IMR-90 (cell line): ENCODE results near the gene CARD16. TPM values are rescaled to one million over a fixed set of nuclear protein-coding genes. Genes with fewer than 3 reads are reported as not detected.

ENCODE experiments used
- ATAC-seq: fragments of 200-7000 bp; cut with Tn5 transposase; 2 replicates; pipeline ENCODE4 v1.9.1; 2020; ENCODE audit warnings: low read depth, mild to moderate bottlenecking, moderate library complexity
- BruUV-seq: library from RNA; stranded (reverse); fragments of 400-500 nt; replicated peaks from 2 replicates; lab custom pipeline; 2021; lab: Mats Ljungman, UMichigan
- CTCF ChIA-PET: fragments of 300-600 bp; formaldehyde crosslinking; extraction: SDS; loops from one replicate; lab custom pipeline; 2021; ENCODE audit warnings: antibody characterized with exemption; lab: Yijun Ruan, JAX
- POLR2A ChIA-PET: fragments of 300-600 bp; sonication (Branson Sonifier 250); formaldehyde crosslinking; loops from one replicate; lab custom pipeline; 2022; ENCODE audit warnings: antibody characterized with exemption; ENCODE audit not compliant: unreplicated experiment; lab: Charles Lee
- DNase-seq: peaks from one replicate; pipeline ENCODE4 v3.0.0; 2013
- H2AFZ ChIP-seq: replicated peaks from 2 replicates; pipeline ENCODE3; 2013; ENCODE audit warnings: low read length, mild to moderate bottlenecking; ENCODE audit not compliant: poor library complexity
- H2AK5ac ChIP-seq: 2 replicates; pipeline ENCODE4 v1.6.1; 2013; ENCODE audit warnings: low read depth, low read length, inconsistent platforms
- H2AK9ac ChIP-seq: replicated peaks from 2 replicates; pipeline ENCODE3; 2013; ENCODE audit warnings: mild to moderate bottlenecking, low read depth, low read length, moderate library complexity; ENCODE audit not compliant: poor library complexity
- H2BK120ac ChIP-seq: 2 replicates; pipeline ENCODE4 v1.6.1; 2013; ENCODE audit warnings: low read depth, low read length, inconsistent platforms
- H2BK15ac ChIP-seq: 3 replicates; pipeline ENCODE4 v1.6.1; 2013; ENCODE audit warnings: low read depth, low read length, inconsistent platforms
- H2BK20ac ChIP-seq: 2 replicates; pipeline ENCODE4 v1.6.1; 2013; ENCODE audit warnings: low read depth, mild to moderate bottlenecking, inconsistent platforms, low read length, moderate library complexity
- H2BK5ac ChIP-seq: 2 replicates; pipeline ENCODE4 v1.6.1; 2013; ENCODE audit warnings: mild to moderate bottlenecking, low read depth, low read length, inconsistent platforms; ENCODE audit not compliant: poor library complexity, severe bottlenecking
- H3K14ac ChIP-seq: replicated peaks from 2 replicates; pipeline ENCODE4 v1.6.1; 2013; ENCODE audit warnings: low read depth, low read length, inconsistent platforms
- H3K18ac ChIP-seq: 2 replicates; pipeline ENCODE4 v1.6.1; 2013; ENCODE audit warnings: low read depth, low read length, control low read depth
- H3K23ac ChIP-seq: 2 replicates; pipeline ENCODE4 v1.6.1; 2013; ENCODE audit warnings: low read depth, low read length, inconsistent platforms
- H3K27ac ChIP-seq: 2 replicates; pipeline ENCODE4 v1.5.1; 2013; ENCODE audit warnings: mild to moderate bottlenecking, control low read depth, low read length; ENCODE audit not compliant: insufficient read depth
- H3K27me3 ChIP-seq: 2 replicates; pipeline ENCODE4 v1.6.1; 2013; ENCODE audit warnings: low read length; ENCODE audit not compliant: control insufficient read depth, insufficient read depth
- H3K36me3 ChIP-seq: 2 replicates; pipeline ENCODE4 v1.6.1; 2013; ENCODE audit warnings: low read length, mixed read lengths; ENCODE audit not compliant: control insufficient read depth, insufficient read depth
- H3K4ac ChIP-seq: 2 replicates; pipeline ENCODE4 v1.6.1; 2013; ENCODE audit warnings: low read depth, low read length, inconsistent platforms
- H3K4me1 ChIP-seq: 2 replicates; pipeline ENCODE4 v1.6.1; 2013; ENCODE audit warnings: low read length, mixed read lengths; ENCODE audit not compliant: control insufficient read depth, insufficient read depth
- H3K4me2 ChIP-seq: 2 replicates; pipeline ENCODE4 v1.6.1; 2013; ENCODE audit warnings: low read depth, mild to moderate bottlenecking, control low read depth, low read length, moderate library complexity
- H3K4me3 ChIP-seq: 2 replicates; pipeline ENCODE4 v1.5.1; 2013; ENCODE audit warnings: low read depth, mild to moderate bottlenecking, control low read depth, low read length, moderate library complexity; ENCODE audit not compliant: insufficient read depth
- H3K56ac ChIP-seq: 2 replicates; pipeline ENCODE4 v1.6.1; 2013; ENCODE audit warnings: low read length, inconsistent platforms; ENCODE audit not compliant: insufficient read depth; ENCODE audit errors: extremely low read depth
- H3K79me1 ChIP-seq, 2 experiments: 2 replicates each; pipeline ENCODE4 v1.6.1; 2013; ENCODE audit warnings: low read length in 2 of 2, inconsistent platforms in 1 of 2, low read depth in 1 of 2
- H3K9ac ChIP-seq: 2 replicates; pipeline ENCODE4 v1.6.1; 2013; ENCODE audit warnings: low read depth, low read length, control low read depth
- H3K9me1 ChIP-seq: 2 replicates; pipeline ENCODE4 v1.6.1; 2013; ENCODE audit warnings: low read length, inconsistent platforms; ENCODE audit not compliant: insufficient read depth
- H3K9me3 ChIP-seq: 2 replicates; pipeline ENCODE4 v1.6.1; 2013; ENCODE audit warnings: low read length; ENCODE audit not compliant: control insufficient read depth, insufficient read depth
- H4K20me1 ChIP-seq: 2 replicates; pipeline ENCODE4 v1.6.1; 2013; ENCODE audit warnings: low read length, inconsistent platforms; ENCODE audit not compliant: insufficient read depth
- H4K5ac ChIP-seq: 2 replicates; pipeline ENCODE4 v1.6.1; 2013; ENCODE audit warnings: mild to moderate bottlenecking, low read depth, low read length, control low read depth
- H4K8ac ChIP-seq, 2 experiments: 2 replicates each; pipeline ENCODE4 v1.6.1; 2013; ENCODE audit warnings: low read depth in 2 of 2, low read length in 2 of 2, control low read depth in 1 of 2, inconsistent platforms in 1 of 2
- H4K91ac ChIP-seq: 2 replicates; pipeline ENCODE4 v1.6.1; 2013; ENCODE audit warnings: low read depth, low read length, inconsistent platforms; ENCODE audit not compliant: insufficient read depth
- BHLHE40 ChIP-seq: fragments of 150-350 bp; IDR thresholded peaks from 2 replicates; pipeline ENCODE4 v1.6.1; 2016; ENCODE audit warnings: mild to moderate bottlenecking, low read depth, low read length
- CEBPB ChIP-seq: IDR thresholded peaks from 2 replicates; pipeline ENCODE4 v1.6.1; 2012; ENCODE audit warnings: low read depth, low read length, improper control_type of control experiment
- CHD1 ChIP-seq: IDR thresholded peaks from 2 replicates; pipeline ENCODE4 v1.6.1; 2012; ENCODE audit warnings: low read depth, low read length, improper control_type of control experiment
- FOS ChIP-seq: fragments of 150-350 bp; IDR thresholded peaks from 2 replicates; pipeline ENCODE4 v1.6.1; 2016; ENCODE audit warnings: low read depth, low read length
- MAFK ChIP-seq: IDR thresholded peaks from 2 replicates; pipeline ENCODE4 v1.6.1; 2012; ENCODE audit warnings: low read depth, low read length, improper control_type of control experiment
- MAZ ChIP-seq: IDR thresholded peaks from 2 replicates; pipeline ENCODE4 v1.6.1; 2012; ENCODE audit warnings: low read depth, mild to moderate bottlenecking, low read length, improper control_type of control experiment, moderate library complexity, borderline replicate concordance
- MXI1 ChIP-seq: IDR thresholded peaks from 2 replicates; pipeline ENCODE4 v1.6.1; 2012; ENCODE audit warnings: low read depth, mild to moderate bottlenecking, low read length, moderate library complexity, borderline replicate concordance
- NFE2L2 ChIP-seq: fragments of 150-350 bp; IDR thresholded peaks from 2 replicates; pipeline ENCODE4 v1.6.1; 2016; ENCODE audit warnings: low read depth, mild to moderate bottlenecking, low read length
- POLR2A ChIP-seq: IDR thresholded peaks from 2 replicates; pipeline ENCODE4 v1.6.1; 2012; ENCODE audit warnings: mild to moderate bottlenecking, low read depth, low read length
- RAD21 ChIP-seq: IDR thresholded peaks from 2 replicates; pipeline ENCODE4 v1.6.1; 2012; ENCODE audit warnings: low read length, improper control_type of control experiment
- RCOR1 ChIP-seq: IDR thresholded peaks from 2 replicates; pipeline ENCODE4 v1.6.1; 2012; ENCODE audit warnings: mild to moderate bottlenecking, low read length, improper control_type of control experiment; ENCODE audit not compliant: insufficient replicate concordance
- RFX5 ChIP-seq: IDR thresholded peaks from 2 replicates; pipeline ENCODE4 v1.8.0; 2012; ENCODE audit warnings: low read depth, mild to moderate bottlenecking, low read length, moderate library complexity
- SMC3 ChIP-seq: fragments of 150-350 bp; IDR thresholded peaks from 2 replicates; pipeline ENCODE4 v1.6.1; 2016; ENCODE audit warnings: low read depth, mild to moderate bottlenecking, antibody characterized with exemption, low read length, moderate library complexity
- WGBS, 2 experiments: methylation state at CpG; one replicate each; pipeline versions ENCODE4 v1.1.5 to v1.1.7; 2013; ENCODE audit warnings: missing lambda C conversion rate in 2 of 2; ENCODE audit not compliant: insufficient read length in 1 of 2; ENCODE audit errors: extremely low coverage in 2 of 2; 5-methylcytosine and 5-hydroxymethylcytosine counted together
- dilution Hi-C: fragments of 300-500 bp; cut with HindIII; formaldehyde crosslinking; loops from one replicate; pipeline ENCODE4 v1.14.3; 2018; ENCODE audit warnings: low sequenced_read_pairs; ENCODE audit not compliant: unreplicated experiment
- in situ Hi-C: fragments of 300-500 bp; cut with MboI; formaldehyde crosslinking; loops from 3 replicates; pipeline ENCODE4 v1.14.3; 2019; ENCODE audit warnings: low sequenced_read_pairs, inconsistent platforms, mixed read lengths
- intact Hi-C: fragments of 100-400 bp; cut with micrococcal nuclease; formaldehyde crosslinking; loops from 2 replicates; pipeline ENCODE4 v1.10.0; 2022
- polyA plus RNA-seq, 3 experiments: library from polyadenylated mRNA; depleted of rRNA; stranded (reverse); fragments of >200 nt; gene quantifications; 2 replicates each; pipeline ENCODE4 v1.2.3, GENCODE V29; 2012; ENCODE audit warnings: low replicate concordance in 1 of 3
- total RNA-seq: library from RNA; depleted of rRNA; stranded (reverse); fragments of >200 nt; gene quantifications from 2 replicates; pipeline ENCODE4 v1.2.3, GENCODE V29; 2012
- TF ChIP-seq, protein P1 (sequence below): fragments of 150-350 bp; IDR thresholded peaks from 2 replicates; pipeline ENCODE4 v1.6.1; 2016; ENCODE audit warnings: low read depth, mild to moderate bottlenecking, low read length, moderate library complexity, borderline replicate concordance
- TF ChIP-seq, protein P2 (sequence below): fragments of 150-350 bp; IDR thresholded peaks from 2 replicates; pipeline ENCODE4 v1.6.1; 2017; ENCODE audit warnings: mild to moderate bottlenecking, antibody characterized with exemption, low read length, low read depth
- TF ChIP-seq, protein P3 (sequence below): conservative IDR thresholded peaks from 2 replicates; pipeline ENCODE4 v1.5.1; 2012; ENCODE audit warnings: mild to moderate bottlenecking, low read depth, low read length, improper control_type of control experiment

Gene CARD16
- total and polyA plus RNA-seq, 2 of the 4 experiments (the other 2 are of a cell fraction) = 7.9 to 29.2 TPM

DNA sequence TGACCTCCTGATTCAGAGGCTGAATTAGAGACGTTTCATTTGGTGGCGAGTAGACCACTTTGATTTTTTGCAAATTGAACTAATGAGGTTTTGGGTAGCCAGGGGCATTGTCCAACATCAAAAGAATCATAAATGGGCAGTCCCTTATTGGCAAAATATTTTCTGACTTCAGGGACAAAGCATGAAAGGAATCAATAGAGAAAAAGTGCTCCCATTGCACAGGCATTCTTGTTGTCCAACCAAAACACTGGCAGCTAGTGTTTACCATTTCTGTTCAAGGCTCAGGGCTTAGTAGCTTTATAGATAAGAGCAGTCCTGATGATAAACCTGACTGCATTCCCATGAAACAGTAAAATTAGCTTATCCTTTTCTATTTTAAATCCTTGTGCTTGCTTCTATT lies 6.4 kb upstream of the CARD16 start:
- no peaks in the 10 kb centered on the region for H3K36me3 ChIP-seq
- H2BK5ac ChIP-seq = no peak overlapping the region
- no peak overlapping the region for H3K4me2 ChIP-seq
- in situ Hi-C loops (no loop called here), dilution Hi-C loops (no loop called here), intact Hi-C loops (no loop called here)
- no peaks in the 10 kb centered on the region for H3K9me1 ChIP-seq
- H3K9ac ChIP-seq = no peak overlapping the region
- ChIA-PET CTCF (no interaction called here), POLR2A (no interaction called here)
- no peak overlapping the region for H3K23ac ChIP-seq
- no peak overlapping the region; the same call in 1 of the 2 replicates for H2BK120ac ChIP-seq
- BruUV-seq = no TSS peak
- no peak overlapping the region for H2AFZ ChIP-seq
- no peak overlapping the region for H3K4me3 ChIP-seq
- no peak overlapping the region for H2AK9ac ChIP-seq
- H3K27me3 ChIP-seq = no peaks in the 10 kb centered on the region
- H3K56ac ChIP-seq = no peak overlapping the region
- TF ChIP-seq FOS (no peak), SMC3 (no peak), CHD1 (no peak), CEBPB (no peak), MAFK (no peak), RFX5 (no peak), BHLHE40 (no peak), RAD21 (no peak), MAZ (no peak), NFE2L2 (no peak), RCOR1 (no peak), POLR2A (no peak), MXI1 (no peak)
- TF ChIP-seq, protein P1, sequence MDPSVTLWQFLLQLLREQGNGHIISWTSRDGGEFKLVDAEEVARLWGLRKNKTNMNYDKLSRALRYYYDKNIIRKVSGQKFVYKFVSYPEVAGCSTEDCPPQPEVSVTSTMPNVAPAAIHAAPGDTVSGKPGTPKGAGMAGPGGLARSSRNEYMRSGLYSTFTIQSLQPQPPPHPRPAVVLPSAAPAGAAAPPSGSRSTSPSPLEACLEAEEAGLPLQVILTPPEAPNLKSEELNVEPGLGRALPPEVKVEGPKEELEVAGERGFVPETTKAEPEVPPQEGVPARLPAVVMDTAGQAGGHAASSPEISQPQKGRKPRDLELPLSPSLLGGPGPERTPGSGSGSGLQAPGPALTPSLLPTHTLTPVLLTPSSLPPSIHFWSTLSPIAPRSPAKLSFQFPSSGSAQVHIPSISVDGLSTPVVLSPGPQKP = no peak
- TF ChIP-seq, protein P2, sequence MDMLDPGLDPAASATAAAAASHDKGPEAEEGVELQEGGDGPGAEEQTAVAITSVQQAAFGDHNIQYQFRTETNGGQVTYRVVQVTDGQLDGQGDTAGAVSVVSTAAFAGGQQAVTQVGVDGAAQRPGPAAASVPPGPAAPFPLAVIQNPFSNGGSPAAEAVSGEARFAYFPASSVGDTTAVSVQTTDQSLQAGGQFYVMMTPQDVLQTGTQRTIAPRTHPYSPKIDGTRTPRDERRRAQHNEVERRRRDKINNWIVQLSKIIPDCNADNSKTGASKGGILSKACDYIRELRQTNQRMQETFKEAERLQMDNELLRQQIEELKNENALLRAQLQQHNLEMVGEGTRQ = no peak
- TF ChIP-seq, protein P3, sequence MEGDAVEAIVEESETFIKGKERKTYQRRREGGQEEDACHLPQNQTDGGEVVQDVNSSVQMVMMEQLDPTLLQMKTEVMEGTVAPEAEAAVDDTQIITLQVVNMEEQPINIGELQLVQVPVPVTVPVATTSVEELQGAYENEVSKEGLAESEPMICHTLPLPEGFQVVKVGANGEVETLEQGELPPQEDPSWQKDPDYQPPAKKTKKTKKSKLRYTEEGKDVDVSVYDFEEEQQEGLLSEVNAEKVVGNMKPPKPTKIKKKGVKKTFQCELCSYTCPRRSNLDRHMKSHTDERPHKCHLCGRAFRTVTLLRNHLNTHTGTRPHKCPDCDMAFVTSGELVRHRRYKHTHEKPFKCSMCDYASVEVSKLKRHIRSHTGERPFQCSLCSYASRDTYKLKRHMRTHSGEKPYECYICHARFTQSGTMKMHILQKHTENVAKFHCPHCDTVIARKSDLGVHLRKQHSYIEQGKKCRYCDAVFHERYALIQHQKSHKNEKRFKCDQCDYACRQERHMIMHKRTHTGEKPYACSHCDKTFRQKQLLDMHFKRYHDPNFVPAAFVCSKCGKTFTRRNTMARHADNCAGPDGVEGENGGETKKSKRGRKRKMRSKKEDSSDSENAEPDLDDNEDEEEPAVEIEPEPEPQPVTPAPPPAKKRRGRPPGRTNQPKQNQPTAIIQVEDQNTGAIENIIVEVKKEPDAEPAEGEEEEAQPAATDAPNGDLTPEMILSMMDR = no peak
- no peaks in the 10 kb centered on the region for H4K20me1 ChIP-seq
- H3K27ac ChIP-seq = no peak overlapping the region
- H4K8ac ChIP-seq = no peak overlapping the region
- H3K18ac ChIP-seq = no peak overlapping the region; the same call in 1 of the 2 replicates
- no peaks in the 10 kb centered on the region for H3K9me3 ChIP-seq
- no CpG with 5 or more reads among the region's 2 CpGs for WGBS, 2 experiments
- no peak overlapping the region for H4K91ac ChIP-seq
- H2BK15ac ChIP-seq = no peak overlapping the region
- peak overlapping the region; percentile 0; the same call in 1 of the 2 replicates for H3K4ac ChIP-seq
- DNase-seq = no peak
- H3K4me1 ChIP-seq = no peaks in the 10 kb centered on the region; the same call in none of the 2 replicates
- H2BK20ac ChIP-seq = no peak overlapping the region; the same call in 1 of the 2 replicates
- H3K79me1 ChIP-seq = no peaks in the 10 kb centered on the region
- H3K14ac ChIP-seq = no peak overlapping the region
- no peak for ATAC-seq
- no peak overlapping the region for H4K5ac ChIP-seq
- H2AK5ac ChIP-seq = no peak overlapping the region
